CD4-positive, alpha-beta T cell (primary cell): Measurements from ENCODE around the gene UBE2L6. TPM values are rescaled to one million over a fixed set of nuclear protein-coding genes. Genes with fewer than 3 reads are reported as not detected.
A peak's percentile ranks its signal among the peaks of the same experiment; 100 is the strongest.

Experiments
- ATAC-seq: fragments of 200-7000 bp; cut with Tn5 transposase; one replicate; pipeline ENCODE4 v1.10.0; 2022; ENCODE audit warnings: mild to moderate bottlenecking; ENCODE audit not compliant: poor library complexity
- CTCF ChIA-PET: fragments of 350-600 bp; sonication (Branson Sonifier 250); formaldehyde crosslinking; loops from one replicate; lab custom pipeline; 2021; ENCODE audit warnings: antibody characterized with exemption, inconsistent platforms; lab: Charles Lee
- POLR2A ChIA-PET: fragments of 350-600 bp; sonication (Branson Sonifier 250); formaldehyde crosslinking; loops from one replicate; lab custom pipeline; 2021; ENCODE audit warnings: antibody characterized with exemption, inconsistent platforms; lab: Charles Lee
- DNase-seq, 14 experiments: peaks; one replicate each; pipeline ENCODE4 v3.0.0-alpha.2; 2013 to 2020; ENCODE audit warnings: mixed read lengths in 2 of 14
- H3K27ac ChIP-seq, 2 donors: one replicate each; pipeline versions ENCODE4 v1.5.1 to v1.7.0; 2013; ENCODE audit warnings: low read length in 2 of 2, low read depth in 1 of 2, mild to moderate bottlenecking in 1 of 2
- H3K27me3 ChIP-seq, 2 experiments: 1 replicate in 1 of 2; 2 replicates in 1 of 2; pipeline versions ENCODE4 v1.6.1 to v1.7.0; 2013; ENCODE audit warnings: low read length in 2 of 2, control low read depth in 1 of 2, mild to moderate bottlenecking in 1 of 2, moderate library complexity in 1 of 2; ENCODE audit not compliant: insufficient read depth in 2 of 2, control insufficient read depth in 1 of 2
- H3K36me3 ChIP-seq: one replicate; pipeline ENCODE4 v1.6.1; 2013; ENCODE audit warnings: low read length, control low read depth; ENCODE audit not compliant: insufficient read depth
- H3K4me1 ChIP-seq: one replicate; pipeline ENCODE4 v1.6.1; 2013; ENCODE audit warnings: low read length, control low read depth; ENCODE audit not compliant: insufficient read depth
- H3K4me3 ChIP-seq: one replicate; pipeline ENCODE4 v1.5.1; 2013; ENCODE audit warnings: mild to moderate bottlenecking, low read length, moderate library complexity
- H3K9me3 ChIP-seq, 2 experiments: 1 replicate in 1 of 2; 2 replicates in 1 of 2; pipeline versions ENCODE4 v1.6.1 to v1.7.0; 2013; ENCODE audit warnings: low read length in 2 of 2, mild to moderate bottlenecking in 2 of 2, control low read depth in 1 of 2, moderate library complexity in 1 of 2; ENCODE audit not compliant: control insufficient read depth in 1 of 2, insufficient read depth in 1 of 2
- H3K27ac Mint-ChIP-seq: one replicate; pipeline ENCODE4 v1.8.0; 2020; ENCODE audit warnings: mixed read lengths
- H3K27me3 Mint-ChIP-seq: one replicate; pipeline ENCODE4 v1.8.0; 2021; ENCODE audit warnings: mixed read lengths
- H3K36me3 Mint-ChIP-seq: one replicate; pipeline ENCODE4 v1.8.0; 2021; ENCODE audit warnings: low read depth, mixed read lengths
- H3K4me1 Mint-ChIP-seq: one replicate; pipeline ENCODE4 v1.8.0; 2021; ENCODE audit warnings: low read depth, mixed read lengths
- H3K4me3 Mint-ChIP-seq: one replicate; pipeline ENCODE4 v1.8.0; 2020; ENCODE audit warnings: mild to moderate bottlenecking, mixed read lengths
- H3K9me3 Mint-ChIP-seq: one replicate; pipeline ENCODE4 v1.8.0; 2020; ENCODE audit warnings: mixed read lengths
- intact Hi-C, 2 experiments: fragments of 100-400 bp; cut with DNase I in 1 of 2; cut with micrococcal nuclease in 1 of 2; formaldehyde crosslinking; loops; one replicate each; pipeline versions ENCODE4 v1.15.1 to v1.9.0; 2023 to 2025; cut with DNase I, micrococcal nuclease
- total RNA-seq, 174 experiments: library from RNA in 2 of 174; stranded (reverse) in 2 of 174; gene quantifications; one replicate each; pipeline ENCODE4 v1.2.3 and lab custom pipeline; 2021 to 2026
- TF ChIP-seq, protein P1 (sequence below): fragments of 200-600 bp; IDR thresholded peaks from one replicate; pipeline ENCODE4 v1.8.0; 2022; ENCODE audit warnings: antibody characterized with exemption, mild to moderate bottlenecking

UBE2L6 gene
- total RNA-seq, 2 experiments from 2014 or later = 35.0 to 36.2 TPM

DNA sequence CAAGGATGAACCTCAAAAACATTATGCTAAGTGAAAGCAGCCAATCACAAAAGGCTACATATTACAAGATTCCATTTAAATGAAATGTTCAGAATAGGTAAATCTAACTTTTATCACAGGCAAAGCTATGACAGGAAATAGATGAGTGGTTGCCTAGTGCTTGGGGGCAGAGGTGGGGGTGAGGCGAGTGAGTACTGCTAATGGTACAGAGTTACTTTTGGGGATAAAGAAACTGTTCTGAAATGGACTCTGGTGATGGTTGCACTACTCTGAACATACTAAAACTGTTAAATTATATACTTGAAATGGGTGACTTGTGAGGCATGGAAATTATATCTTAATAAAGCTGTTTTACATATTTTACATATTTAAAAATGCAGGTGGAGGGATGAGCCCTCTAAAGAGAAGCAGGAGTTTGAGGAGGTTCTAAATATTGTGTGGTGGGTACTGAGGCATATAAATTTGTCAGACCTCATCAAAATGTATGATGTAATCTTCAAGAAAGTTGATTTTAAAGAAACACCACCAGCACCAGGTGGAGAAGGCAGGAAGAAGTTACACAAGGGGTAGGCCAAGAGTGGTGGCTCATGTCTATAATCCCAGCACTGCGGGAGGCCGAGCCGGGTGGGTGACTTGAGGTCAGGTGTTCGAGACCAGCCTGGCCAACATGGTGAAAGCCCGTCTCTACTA lies 55.6 kb downstream of the UBE2L6 start:
- Mint-ChIP-seq H3K4me1 (peaks cover 35% of the 10 kb centered on the region), H3K9me3 (no peaks in the 10 kb centered on the region), H3K27ac (peak overlapping the region; percentile 19), H3K4me3 (peak overlapping the region; percentile 9), H3K27me3 (no peaks in the 10 kb centered on the region), H3K36me3 (peaks cover 6% of the 10 kb centered on the region)
- TF ChIP-seq, protein P1, sequence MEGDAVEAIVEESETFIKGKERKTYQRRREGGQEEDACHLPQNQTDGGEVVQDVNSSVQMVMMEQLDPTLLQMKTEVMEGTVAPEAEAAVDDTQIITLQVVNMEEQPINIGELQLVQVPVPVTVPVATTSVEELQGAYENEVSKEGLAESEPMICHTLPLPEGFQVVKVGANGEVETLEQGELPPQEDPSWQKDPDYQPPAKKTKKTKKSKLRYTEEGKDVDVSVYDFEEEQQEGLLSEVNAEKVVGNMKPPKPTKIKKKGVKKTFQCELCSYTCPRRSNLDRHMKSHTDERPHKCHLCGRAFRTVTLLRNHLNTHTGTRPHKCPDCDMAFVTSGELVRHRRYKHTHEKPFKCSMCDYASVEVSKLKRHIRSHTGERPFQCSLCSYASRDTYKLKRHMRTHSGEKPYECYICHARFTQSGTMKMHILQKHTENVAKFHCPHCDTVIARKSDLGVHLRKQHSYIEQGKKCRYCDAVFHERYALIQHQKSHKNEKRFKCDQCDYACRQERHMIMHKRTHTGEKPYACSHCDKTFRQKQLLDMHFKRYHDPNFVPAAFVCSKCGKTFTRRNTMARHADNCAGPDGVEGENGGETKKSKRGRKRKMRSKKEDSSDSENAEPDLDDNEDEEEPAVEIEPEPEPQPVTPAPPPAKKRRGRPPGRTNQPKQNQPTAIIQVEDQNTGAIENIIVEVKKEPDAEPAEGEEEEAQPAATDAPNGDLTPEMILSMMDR = no peak
- ChIA-PET CTCF (interaction anchor here (0.6 to 1.4 kb wide), 3 partner anchors 18 to 88 kb away, joined by 3 to 9 read pairs (median 4); no protein-coding TSS in a partner anchor), POLR2A (interaction anchor here (1.0 to 1.2 kb wide), 2 partner anchors 20 to 229 kb away, joined by 3 read pairs; partner anchors contain the start of gene SELENOH)
- ATAC-seq (no peak), DNase-seq (no peak)
- Histone ChIP-seq H3K9me3 (peaks cover 0 to 5% of the 10 kb centered on the region in 2 experiments), H3K27ac (no peak overlapping the region), H3K4me1 (peaks cover 32% of the 10 kb centered on the region), H3K36me3 (no peaks in the 10 kb centered on the region), H3K4me3 (no peak overlapping the region), H3K27me3 (no peaks in the 10 kb centered on the region)
- intact Hi-C loops = no loop called here

DNA sequence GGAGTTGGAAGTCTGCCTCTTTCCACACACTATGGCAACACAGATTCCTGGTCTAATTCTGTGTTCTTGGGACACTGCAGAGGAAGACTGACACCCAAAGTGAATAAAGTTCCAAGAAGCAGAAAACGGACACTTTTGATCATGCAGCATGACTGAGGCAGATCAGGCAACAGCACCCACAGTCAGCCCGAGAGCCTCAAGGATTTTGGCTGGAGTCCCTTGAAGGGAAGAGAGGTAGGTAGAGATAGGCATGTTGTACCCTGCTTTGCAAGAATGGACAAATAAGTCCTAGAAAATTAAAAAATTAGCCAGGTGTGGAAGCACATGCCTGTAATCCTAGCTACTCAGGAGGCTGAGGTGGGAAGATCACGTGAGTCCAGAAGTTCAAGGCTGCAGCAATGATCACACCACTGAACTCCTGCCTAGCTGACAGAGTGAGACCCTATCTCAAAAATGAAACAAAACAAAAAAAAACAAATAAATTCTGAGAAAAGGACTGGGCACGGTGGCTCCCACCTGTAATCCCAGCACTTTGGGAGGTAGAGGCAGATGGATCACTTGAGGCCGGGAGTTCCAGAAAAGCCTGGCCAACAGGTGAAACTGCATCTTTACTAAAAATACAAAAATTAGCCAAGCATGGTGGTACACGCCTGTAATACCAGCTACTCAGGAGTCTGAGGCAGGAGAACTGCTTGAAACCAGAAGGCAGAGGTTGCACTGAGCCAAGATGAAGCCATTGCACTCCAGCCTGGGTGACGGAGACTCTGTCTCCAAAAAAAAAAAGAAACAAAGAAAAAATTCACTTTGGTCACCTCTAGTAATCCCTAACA lies 58.9 kb downstream of the UBE2L6 start:
- no peak overlapping the region for H3K4me3 ChIP-seq
- Mint-ChIP-seq H3K27me3 (no peaks in the 10 kb centered on the region), H3K27ac (no peak overlapping the region), H3K4me3 (no peak overlapping the region), H3K4me1 (peaks cover 27% of the 10 kb centered on the region), H3K36me3 (peaks cover 8% of the 10 kb centered on the region), H3K9me3 (no peaks in the 10 kb centered on the region)
- DNase-seq (no peak), ATAC-seq (no peak)
- intact Hi-C loops = no loop called here
- peaks cover 9% of the 10 kb centered on the region for H3K36me3 ChIP-seq
- H3K9me3 ChIP-seq = no peaks in the 10 kb centered on the region
- POLR2A ChIA-PET = no interaction called here
- no peak overlapping the region for H3K27ac ChIP-seq
- peaks cover 11% of the 10 kb centered on the region for H3K4me1 ChIP-seq
- CTCF ChIA-PET = no interaction called here
- TF ChIP-seq, protein P1 = no peak
- H3K27me3 ChIP-seq = no peaks in the 10 kb centered on the region

DNA sequence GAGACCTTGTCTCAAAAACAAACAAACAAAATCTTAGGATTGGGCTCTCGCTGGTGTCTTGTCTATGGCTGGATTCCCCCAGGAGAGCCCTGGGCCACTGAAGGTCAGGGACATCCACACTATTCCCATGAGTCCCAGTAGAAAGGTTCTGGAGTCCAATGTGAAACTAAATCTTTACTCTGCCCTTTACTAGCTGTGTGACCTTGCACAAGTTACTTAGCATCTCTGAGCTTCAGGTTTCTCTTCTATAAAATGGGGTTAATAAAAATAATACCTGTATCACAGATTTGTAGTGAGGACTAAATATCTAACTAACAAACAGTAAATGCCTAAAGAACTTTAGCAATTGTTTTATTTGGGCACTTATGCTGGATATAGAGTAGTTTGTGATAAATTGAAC lies 61.0 kb downstream of the UBE2L6 start:
- Mint-ChIP-seq H3K27ac (no peak overlapping the region), H3K9me3 (no peaks in the 10 kb centered on the region), H3K36me3 (peaks cover 14% of the 10 kb centered on the region), H3K27me3 (no peaks in the 10 kb centered on the region), H3K4me1 (peaks cover 6% of the 10 kb centered on the region), H3K4me3 (no peak overlapping the region)
- DNase-seq = no peak
- Histone ChIP-seq H3K27me3 (no peaks in the 10 kb centered on the region), H3K9me3 (no peaks in the 10 kb centered on the region), H3K4me1 (no peaks in the 10 kb centered on the region), H3K36me3 (peaks cover 13% of the 10 kb centered on the region), H3K4me3 (no peak overlapping the region), H3K27ac (no peak overlapping the region)
- ChIA-PET CTCF (interaction anchor here (1.2 kb wide), 1 partner anchor 10 kb away, joined by 3 read pairs; no protein-coding TSS in a partner anchor), POLR2A (interaction anchor here (1.0 kb wide), 1 partner anchor 33 kb away, joined by 3 read pairs; no protein-coding TSS in a partner anchor)
- no peak for ATAC-seq
- TF ChIP-seq, protein P1 = no peak
- intact Hi-C loops = no loop called here
